Retina (tissue), 1 donor: Measurements from ENCODE around the gene CCS.
"Not testable (repeated sequence)": the region's sequence is repeated elsewhere in the genome, so short reads cannot be mapped to it uniquely, and the experiment has no call there.

Source experiments
- DNase-seq: peaks from one replicate; pipeline ENCODE4 v3.0.0-alpha.2; 2016

The CCS gene

GRCh38 chr11:66561975-66562248 lies 31.1 kb upstream of the CCS start:
- no peak for DNase-seq

GRCh38 chr11:66562275-66562674 lies 30.7 kb upstream of the CCS start:
- no peak for DNase-seq

DNA sequence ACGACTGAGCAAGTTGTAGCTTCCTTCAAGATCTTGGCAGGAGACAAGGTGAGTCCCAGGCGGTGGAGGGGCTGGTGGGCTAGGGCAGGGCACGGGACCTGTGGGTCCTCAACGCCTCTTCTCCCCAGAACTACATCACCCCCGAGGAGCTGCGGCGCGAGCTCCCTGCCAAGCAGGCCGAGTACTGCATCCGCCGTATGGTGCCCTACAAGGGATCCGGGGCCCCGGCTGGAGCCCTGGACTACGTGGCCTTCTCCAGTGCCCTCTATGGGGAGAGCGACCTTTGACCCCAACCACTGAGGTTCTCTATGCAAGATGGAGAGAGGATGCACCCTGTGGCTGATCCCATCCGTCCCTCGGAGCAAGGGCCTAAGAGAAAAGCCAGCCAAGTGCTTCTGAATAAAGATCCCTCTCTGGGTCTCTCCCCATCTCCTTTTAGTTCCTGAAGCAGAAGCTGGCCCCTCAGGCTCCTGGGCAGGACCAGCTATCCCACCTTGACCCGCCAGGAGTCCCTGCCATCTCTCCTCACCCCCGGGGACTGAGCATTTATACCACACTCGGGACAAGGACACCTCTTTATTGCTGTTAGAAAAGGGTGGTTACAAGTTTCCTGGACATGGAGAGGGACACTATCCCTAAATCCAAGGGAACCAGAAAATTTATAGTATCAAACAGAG lies 29.9 kb upstream of the CCS start:
- DNase-seq: no peak

DNA sequence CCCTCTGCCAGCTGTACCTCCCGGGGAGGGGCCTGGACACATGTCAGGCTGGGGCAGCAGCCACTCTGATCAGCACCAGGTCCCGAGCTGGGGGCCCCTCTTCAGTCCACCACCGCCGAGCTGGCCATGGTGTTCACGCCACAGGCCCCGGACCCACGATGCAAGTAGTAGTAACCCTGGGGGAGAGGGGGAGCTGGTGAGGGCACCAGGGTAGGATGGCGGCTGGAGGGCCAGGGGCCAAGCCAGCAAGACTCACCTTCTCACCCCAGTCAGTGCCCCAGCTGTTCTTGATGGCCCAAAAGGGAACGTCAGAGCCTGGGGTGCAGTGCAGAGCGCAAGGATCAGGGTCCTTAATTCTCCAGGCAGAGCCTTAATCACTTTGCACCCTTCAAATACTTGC lies 29.2 kb upstream of the CCS start:
- DNase-seq: no peak

DNA sequence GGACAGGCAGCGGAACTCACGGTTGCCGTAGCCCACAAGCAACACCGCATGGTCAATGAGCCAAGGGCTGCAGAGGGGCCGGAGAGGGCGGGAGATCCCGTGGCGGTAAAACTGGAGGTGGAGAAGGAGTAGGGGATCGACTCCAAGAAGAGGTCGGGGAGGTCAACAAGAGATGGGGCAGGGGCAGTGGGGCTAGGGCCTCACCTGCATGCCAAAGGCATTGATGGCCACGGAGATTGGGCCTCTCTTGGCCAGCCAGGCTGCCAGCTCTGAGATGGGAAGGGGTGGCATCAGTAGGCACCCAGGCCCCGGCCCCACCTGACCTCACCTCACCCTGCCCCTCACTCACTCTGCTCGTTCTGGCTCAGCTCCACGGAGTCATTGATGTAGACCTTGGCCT lies 28.4 kb upstream of the CCS start:
- DNase-seq: no peak

- DNase-seq: no peak
Observed at GRCh38 chr11:66564984-66565383, 28.0 kb upstream of the CCS start.

DNA sequence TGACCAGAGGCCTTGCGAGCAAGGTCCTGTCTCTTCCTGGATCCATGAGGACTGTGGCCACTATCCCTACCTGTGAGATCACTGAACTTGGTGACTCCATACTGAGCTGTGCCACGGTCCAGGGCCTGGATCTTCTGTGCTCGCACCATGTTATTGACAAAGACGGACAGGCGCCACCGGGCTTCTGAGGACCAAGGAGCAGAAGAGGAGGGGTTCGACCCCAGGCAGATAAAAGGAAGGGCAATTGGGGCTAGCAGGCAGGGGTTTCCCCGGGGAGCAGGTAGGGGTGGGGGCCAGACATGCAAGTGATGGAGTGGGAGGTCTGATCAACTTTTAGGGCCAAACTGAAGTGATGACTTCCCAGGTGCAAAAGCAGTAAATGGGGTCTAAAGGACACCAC lies 26.8 kb upstream of the CCS start:
- DNase-seq: no peak

GRCh38 chr11:66567787-66568123 lies 25.2 kb upstream of the CCS start:
- DNase-seq: no peak

DNA sequence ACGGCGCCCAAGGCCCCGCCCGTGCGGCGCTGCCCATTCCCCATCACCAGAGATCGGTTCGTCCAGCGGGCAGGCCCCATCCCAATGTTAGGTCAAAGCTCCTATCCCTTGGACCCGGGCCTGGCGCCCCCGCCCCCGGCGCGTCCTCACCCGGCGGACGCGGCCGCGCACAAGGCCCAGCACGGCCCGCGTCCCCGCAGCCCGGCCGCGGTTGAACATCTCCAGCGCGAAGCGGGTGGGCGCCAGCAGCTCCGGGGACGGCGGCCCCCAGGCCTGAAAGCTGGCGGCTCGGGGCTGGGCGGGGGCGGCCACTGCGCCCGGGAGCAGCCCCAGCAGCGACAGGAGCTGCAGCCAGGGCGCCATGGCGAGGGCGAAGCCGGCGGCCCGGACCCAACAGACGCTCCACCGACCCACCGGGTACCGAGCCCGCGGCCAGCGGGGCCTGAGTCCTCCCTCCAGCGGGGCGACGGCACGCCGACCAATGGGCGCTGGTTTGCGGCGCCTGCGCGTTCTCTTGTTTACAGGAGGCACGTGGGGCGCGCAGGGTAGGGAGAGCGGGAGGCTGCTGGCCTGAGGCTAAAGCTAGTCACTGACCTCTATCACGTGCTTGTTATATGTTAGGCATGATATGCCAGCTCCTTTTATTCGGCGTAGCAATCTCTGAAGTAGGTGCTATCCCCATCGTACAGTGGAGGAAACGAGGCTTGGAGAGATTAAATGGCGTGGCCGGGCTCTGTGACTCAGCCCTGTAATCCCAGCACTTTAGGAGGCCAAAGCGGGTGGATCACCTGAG lies 24.7 kb upstream of the CCS start, which contains the start of gene CTSF:
Gene CTSF (minus strand): TSS at position 483 of the 793 bp plus-strand sequence. CDS start 120 bp downstream, at position 363.
- peak; percentile 91 for DNase-seq

- no peak for DNase-seq
Observed at GRCh38 chr11:66569076-66569475, 23.9 kb upstream of the CCS start.

DNA sequence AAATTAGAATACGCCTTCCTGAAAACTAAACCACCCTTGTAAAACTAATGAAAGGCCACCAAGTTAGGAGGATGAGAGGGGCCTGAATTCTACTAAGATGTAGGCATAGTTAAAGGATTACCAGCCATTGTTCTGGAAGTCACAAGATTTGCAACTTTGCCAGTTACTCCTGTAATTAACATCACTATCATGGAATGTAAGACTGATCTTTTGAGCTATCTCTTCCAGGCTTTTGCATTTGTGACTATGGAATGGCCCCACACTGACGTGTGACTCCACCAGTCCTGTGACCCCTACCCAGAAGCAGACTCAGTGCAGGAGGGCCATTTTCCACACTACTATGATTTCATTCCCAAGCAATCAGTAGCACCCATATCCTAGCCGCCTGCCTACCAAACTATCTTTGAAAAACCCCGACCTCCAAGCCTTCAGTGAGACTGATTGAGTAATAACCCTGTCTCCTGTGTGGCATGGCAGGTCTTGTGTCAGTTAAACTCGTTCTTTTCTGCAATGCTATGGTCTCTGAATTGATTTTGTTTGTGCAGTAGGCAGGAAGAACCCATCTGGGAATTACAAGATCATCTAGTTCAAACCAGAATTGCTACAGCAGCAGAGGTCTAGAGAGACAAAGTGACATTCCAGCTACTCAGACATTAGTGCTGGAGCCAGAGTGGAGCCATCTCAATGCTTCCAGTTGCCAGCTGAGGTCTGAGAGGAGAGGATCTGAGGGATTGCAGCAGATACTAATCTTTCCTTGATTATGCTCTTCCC lies 22.7 kb upstream of the CCS start:
- no peak for DNase-seq

DNA sequence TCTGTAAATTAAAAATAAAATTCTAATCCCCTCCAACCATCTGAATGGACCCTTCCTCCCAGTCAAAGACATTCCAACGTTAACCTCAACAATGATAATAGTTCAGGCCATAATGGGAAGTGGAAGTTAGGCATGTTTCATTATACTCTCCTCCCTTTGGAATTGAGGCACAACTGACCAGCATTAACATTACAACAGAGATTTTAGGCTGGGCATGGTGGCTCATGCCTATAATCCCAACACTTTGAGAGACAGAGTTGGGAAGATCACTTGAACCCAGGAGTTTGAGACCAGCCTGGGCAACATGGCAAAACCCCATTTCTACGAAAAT lies 22.2 kb upstream of the CCS start:
- DNase-seq: no peak

DNA sequence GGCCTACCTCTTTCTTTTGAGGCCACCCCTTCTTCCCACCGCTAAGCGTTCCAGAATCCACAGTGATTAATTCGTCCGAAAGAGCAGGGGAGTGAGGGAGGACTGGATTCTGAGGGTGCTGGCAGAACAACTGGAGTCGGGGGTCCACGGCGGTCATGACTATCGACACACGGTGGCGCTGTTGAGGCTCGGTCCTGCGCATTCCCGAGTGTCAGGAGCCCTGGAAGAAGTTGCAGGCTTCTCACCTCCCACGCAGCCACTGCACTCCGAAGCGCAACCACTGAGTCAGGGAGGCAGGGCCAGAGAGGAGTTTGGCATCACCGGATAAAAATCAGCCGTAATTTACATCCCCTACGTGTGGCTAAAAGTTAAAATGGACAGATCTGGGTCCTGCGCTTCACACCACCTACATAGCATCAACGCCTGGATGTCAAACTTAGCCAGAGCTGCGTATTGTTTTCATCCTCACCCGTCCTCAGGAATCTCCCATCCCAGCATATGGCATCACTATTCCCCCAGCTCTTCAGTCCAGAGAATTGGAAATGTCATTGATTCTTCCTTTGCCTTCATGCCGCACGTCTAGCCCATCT lies 13.9 kb upstream of the CCS start:
- peak; percentile 89 for DNase-seq

DNA sequence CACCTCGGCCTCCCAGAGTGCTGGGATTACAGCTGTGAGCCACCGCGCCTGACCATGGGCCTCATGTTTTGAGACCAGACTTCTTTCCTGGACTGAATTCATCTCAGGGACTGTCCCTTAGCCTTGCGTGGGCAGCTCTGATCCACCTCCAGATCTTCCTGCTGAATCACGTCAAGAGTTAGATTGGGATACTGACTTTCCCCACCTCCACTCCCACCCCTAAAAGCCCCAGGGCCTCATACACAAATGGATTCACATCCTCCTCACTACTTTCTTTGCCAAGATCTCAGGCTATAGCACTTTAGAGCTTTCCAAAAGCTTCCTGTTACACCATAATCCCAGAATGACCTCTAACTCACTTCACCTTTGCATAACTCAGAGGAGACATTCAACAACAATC lies 12.2 kb upstream of the CCS start:
- no peak for DNase-seq

- DNase-seq: no peak
Observed at GRCh38 chr11:66581261-66581660, 11.7 kb upstream of the CCS start.

- DNase-seq: not testable (repeated sequence)
Observed at GRCh38 chr11:66582565-66583147, 10.3 kb upstream of the CCS start.

DNA sequence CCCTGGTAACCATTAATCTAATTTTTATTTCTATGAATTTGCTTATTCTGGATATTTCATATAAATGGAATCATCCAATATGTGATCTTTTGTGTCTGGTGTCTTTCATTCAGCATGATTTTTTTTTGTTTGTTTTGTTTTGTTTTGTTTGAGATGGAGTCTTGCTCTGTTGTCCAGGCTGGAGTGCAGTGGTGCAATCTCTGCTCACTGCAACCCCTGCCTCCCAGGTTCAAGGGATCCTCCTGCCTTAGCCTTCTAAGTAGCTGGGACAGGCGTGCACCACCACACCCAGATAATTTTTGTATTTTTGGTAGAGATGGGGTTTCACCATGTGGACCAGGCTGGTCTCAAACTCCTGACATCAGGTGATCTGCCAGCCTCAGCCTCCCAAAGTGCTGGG lies 7.5 kb upstream of the CCS start:
- DNase-seq: not testable (repeated sequence)

GRCh38 chr11:66586136-66586535 lies 6.8 kb upstream of the CCS start:
- no peak for DNase-seq

DNA sequence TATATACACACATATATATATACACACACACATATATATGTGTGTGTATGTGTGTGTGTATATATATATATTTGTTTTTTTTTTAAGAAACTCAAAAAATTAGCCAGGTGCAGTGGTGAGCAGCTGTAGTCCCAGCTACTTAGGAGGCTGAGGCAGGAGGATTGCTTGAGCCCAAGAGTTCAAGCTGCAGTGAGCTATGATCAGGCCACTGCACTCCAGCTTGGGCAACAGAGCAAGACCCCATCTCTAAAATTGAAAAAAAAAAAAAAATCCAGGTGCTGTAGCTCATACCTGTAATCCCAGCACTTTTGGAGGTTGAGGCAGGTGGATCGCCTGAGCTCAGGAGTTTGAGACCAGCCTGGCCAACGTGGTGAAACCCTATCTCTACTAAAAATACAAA lies 3.7 kb upstream of the CCS start:
- DNase-seq: not testable (repeated sequence)

DNA sequence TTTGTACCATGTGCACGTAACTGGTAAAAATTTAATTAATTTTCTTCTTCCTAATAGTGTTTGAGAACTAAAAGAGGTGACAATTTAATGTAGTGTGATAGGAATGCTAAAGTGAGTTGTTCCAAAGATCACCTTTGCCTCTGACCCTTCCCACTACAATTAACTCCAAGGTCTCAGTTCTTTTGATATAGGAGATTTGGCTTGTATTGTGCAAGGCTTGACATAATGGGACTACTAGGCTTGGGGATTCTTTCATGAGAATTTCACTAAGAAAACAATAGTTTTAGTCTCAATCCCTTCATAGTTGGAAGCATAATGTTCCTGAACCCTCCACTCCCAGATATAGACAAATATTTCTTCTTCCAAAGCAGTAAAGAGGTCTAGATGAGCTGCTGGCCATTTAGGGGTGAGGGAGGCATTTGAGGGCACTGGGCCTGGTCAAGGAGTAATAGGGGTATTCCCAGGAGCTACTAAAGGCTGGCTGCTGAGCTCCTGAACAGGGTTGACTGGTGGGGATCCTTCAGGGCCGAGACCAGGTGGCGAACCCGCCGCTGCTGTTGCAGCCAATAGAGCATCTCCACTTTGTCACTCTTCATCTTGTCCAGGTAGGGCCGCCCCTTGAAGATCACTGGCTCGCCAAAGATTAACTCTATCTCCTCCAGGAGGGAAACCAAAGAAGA lies 2.8 kb upstream of the CCS start:
- no peak for DNase-seq

- DNase-seq: no peak
Observed at GRCh38 chr11:66591175-66591574, 1.8 kb upstream of the CCS start.

GRCh38 chr11:66593303-66593635 lies 284 bp downstream of the CCS start:
- no peak for DNase-seq

DNA sequence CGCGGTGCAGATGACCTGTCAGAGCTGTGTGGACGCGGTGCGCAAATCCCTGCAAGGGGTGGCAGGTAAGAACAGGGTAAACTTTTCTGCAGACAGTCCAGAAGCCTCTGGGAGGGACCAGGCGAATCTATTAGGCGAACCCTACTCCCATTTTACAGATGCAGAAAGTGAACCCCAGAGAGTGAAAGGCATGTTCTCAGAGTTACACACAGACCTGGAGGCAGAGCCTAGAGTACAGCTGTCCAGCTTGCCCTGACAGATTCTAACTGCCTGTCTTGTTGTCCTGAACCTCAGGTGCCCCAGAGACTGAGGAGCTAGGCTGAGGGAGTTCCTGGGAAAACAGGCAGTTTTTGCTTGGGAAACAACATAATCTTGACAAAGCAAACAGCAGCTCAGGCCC lies 665 bp downstream of the CCS start:
- no peak for DNase-seq
